Right cardiac atrium (tissue), 5 donors: ENCODE results near the gene NANOS2. TPM values are rescaled to one million over a fixed set of nuclear protein-coding genes. Genes with fewer than 3 reads are reported as not detected.
"Not testable (repeated sequence)": the region's sequence is repeated elsewhere in the genome, so short reads cannot be mapped to it uniquely, and the experiment has no call there.

Experiments used
- ATAC-seq, 2 donors: fragments of 200-7000 bp; cut with Tn5 transposase; one replicate each; pipeline versions ENCODE4 v1.8.0 to v1.9.1; 2020; ENCODE audit warnings: moderate library complexity in 2 of 2, mild to moderate bottlenecking in 1 of 2
- DNase-seq, 3 donors: peaks; one replicate each; pipeline ENCODE4 v3.0.0-alpha.2; 2020
- H3K27ac ChIP-seq: one replicate; pipeline ENCODE4 v1.5.1; 2013; ENCODE audit warnings: mild to moderate bottlenecking, low read length, control low read depth, moderate library complexity
- H3K27me3 ChIP-seq: one replicate; pipeline ENCODE4 v1.6.1; 2013; ENCODE audit not compliant: control insufficient read depth, insufficient read depth
- H3K4me1 ChIP-seq: one replicate; pipeline ENCODE4 v1.6.1; 2013; ENCODE audit warnings: low read length; ENCODE audit not compliant: control insufficient read depth, insufficient read depth
- H3K4me3 ChIP-seq: one replicate; pipeline ENCODE4 v1.5.1; 2013; ENCODE audit warnings: low read length, control low read depth
- H3K9me3 ChIP-seq: one replicate; pipeline ENCODE4 v1.6.1; 2013; ENCODE audit warnings: low read length; ENCODE audit not compliant: control insufficient read depth
- WGBS: extraction: QIAGEN DNeasy Blood & Tissue Kit; methylation state at CpG from one replicate; pipeline ENCODE4 v1.1.7; 2013; 5-methylcytosine and 5-hydroxymethylcytosine counted together
- intact Hi-C, 4 donors: fragments of 100-400 bp; cut with DNase I; formaldehyde crosslinking; loops; one replicate each; pipeline versions ENCODE4 v1.11.0 to v1.14.0; 2022 to 2023
- polyA plus RNA-seq: library from polyadenylated mRNA; stranded (reverse); fragments of 200-250 nt; gene quantifications from one replicate; pipeline ENCODE4 v1.2.3, GENCODE V29; 2013
- total RNA-seq, 4 donors: library from RNA; stranded (reverse); fragmentation: NEBNext Ultra II Directional; extraction: Animal tissue kit (Norgen Biotek cat#: 25700); gene quantifications; one replicate each; pipeline ENCODE4 v1.2.1, GENCODE V29; 2021
- donor health status: healthy with polysubstance abuse.
- donor health status: DM: no; HTN: yes; CAD: no.
- donor health status: DM: no; HTN: no; CAD: no.
- donor health status: DM: no; HTN: yes; CAD: no; lungs with severe emphysema.
- donor health status: DM: yes; HTN: yes; CAD: no.

The NANOS2 gene
- total and polyA plus RNA-seq, 5 donors: not detected

DNA sequence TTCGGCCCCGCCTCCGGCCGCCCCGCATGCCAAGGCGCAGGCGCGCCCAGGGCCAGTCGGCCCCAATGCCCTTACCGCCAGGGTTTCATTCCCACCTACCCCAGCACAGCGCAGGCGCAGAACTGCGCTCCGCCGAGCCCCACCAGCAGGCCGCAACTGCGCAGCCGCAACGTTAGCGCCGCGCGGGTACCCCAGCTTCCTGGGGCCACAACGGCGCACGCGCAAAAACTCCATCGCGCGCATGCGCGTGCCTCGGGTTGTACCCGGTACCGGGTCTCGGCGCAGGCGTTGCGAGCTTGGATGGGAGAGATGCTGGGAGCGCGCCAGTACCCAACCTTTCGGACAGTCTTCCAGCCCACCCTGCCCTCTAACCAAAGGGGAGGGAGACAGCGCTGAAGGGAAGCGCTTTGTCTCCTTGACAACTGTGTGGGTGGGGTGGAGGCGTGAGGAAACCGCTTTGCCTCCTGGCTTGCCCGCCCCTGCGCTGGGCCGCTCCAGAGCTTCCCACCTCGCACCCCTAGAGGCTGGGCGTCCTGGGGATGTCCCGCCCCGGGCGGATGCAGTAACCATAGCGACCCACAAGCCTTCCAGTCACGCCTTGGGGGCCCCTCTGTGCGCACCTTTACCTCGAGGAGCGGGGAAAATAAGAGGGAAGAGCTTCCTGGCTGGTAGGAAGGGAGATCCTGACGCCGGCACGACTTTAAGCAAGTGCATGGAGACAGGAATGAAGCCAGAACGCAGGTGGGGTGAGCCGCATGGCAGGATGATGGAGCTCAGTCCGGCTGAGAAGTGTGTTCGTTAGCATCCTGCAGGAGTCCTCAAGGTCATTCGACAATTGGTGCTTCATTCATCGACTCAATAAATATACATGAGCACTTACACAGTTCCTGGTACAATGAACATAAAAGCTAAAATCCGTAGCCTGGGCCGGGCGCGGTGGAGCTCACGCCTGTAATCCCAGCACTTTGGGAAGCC lies 11.6 kb downstream of the NANOS2 start:
- Histone ChIP-seq H3K27me3 (no peaks in the 10 kb centered on the region), H3K4me1 (peaks cover 4% of the 10 kb centered on the region), H3K4me3 (peak overlapping the region; percentile 91), H3K27ac (peak overlapping the region; percentile 48), H3K9me3 (no peaks in the 10 kb centered on the region)
- ATAC-seq: peak; percentile 96 to 97
- intact Hi-C loops: loop anchor here in 1 of 4 donors (10.0 kb wide), 1 partner anchor 92 kb away; the partner anchor contains the start of gene CCDC61
- 1% methylated on average over 72 of the region's 73 CpGs for WGBS
- DNase-seq: peak; percentile 99 to 100 (median 99)

DNA sequence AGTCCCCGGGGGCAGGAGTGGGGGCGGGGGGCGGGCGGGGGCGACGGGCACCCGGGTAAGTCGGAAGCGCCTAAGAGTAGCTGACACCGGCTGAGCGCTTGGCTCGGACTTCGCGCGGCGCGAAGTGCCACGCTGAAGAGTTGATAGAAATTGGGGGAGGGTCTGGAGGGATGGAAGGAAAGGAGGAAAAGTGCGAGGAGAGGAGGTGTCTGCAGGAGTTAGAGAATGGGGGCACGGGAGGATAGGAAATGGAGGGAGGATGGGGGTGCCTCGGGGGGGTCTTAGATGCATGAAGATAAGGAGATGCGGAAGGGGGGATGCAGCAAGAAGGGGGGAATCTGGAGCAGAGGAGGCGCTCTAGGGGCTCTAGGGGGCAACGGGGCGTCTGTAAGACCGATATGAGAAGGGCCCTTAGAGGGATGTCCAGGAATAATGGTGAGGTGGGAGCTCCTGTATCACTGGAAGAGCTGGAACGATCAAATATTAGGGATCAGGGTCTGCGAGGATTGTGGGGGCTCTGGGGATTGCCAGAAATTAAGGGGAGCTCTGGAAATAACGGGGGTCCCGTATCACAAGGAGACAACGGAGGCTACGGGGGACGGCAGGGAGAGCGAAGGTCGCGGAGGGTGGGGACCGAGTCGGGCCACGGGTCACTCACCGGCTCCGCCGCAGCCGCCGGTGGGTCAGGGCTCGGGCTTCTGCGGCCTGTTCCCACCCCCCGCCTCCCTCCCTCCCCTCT lies 12.5 kb downstream of the NANOS2 start, which contains the start of gene MYPOP:
TSS of gene MYPOP (minus strand) at position 702 of the 739 bp plus-strand sequence. CDS start 840 bp downstream, outside the sequence.
- peak within 1 kb of the TSS; percentile 91 for H3K4me3 ChIP-seq
- no peaks in the 10 kb centered on the region for H3K27me3 ChIP-seq
- WGBS: under 1% methylated on average over 40 of the region's 47 CpGs
- ATAC-seq (no peak), DNase-seq (peak in 2 of 3 donors; percentile 62 to 64)
- no peaks in the 10 kb centered on the region for H3K9me3 ChIP-seq
- peaks cover 4% of the 10 kb centered on the region for H3K4me1 ChIP-seq
- H3K27ac ChIP-seq: peak within 1 kb of the TSS; percentile 68
- intact Hi-C loops: loop anchor here in 1 of 4 donors (10.0 kb wide), 1 partner anchor 93 kb away; the partner anchor contains the start of gene CCDC61

DNA sequence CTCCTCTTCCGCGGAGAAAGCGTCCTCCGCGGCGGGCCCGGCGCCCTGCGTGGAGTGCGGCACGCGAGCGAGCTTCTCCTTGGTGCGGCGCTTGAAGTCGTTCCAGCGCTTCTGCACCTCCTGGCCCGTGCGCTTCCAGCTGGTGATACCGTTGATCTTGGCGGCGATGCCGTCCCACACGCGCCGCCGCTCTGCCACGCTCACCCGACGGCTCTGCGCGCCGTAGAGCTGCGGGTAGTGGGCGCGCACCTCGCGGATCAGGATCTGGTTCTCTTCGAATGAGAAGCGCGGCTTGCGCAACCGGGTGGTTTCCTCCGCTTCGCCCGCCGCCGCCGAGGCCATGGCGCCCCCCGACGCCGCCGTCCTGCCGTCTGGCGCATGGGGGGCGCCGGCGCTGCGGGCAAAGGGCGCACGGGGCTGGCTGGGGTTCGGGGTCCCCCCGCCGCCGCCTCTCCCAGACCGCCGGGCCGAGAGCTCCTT lies 13.1 kb downstream of the NANOS2 start:
- Histone ChIP-seq H3K27me3 (no peaks in the 10 kb centered on the region), H3K9me3 (no peaks in the 10 kb centered on the region), H3K27ac (no peak overlapping the region), H3K4me3 (peak overlapping the region; percentile 91), H3K4me1 (peaks cover 4% of the 10 kb centered on the region)
- 10% methylated on average over 69 of the region's 69 CpGs for WGBS
- ATAC-seq (no peak), DNase-seq (peak; percentile 59 to 80 (median 80))
- intact Hi-C loops: loop anchor here in 1 of 4 donors (10.0 kb wide), 1 partner anchor 93 kb away; the partner anchor contains the start of gene CCDC61

DNA sequence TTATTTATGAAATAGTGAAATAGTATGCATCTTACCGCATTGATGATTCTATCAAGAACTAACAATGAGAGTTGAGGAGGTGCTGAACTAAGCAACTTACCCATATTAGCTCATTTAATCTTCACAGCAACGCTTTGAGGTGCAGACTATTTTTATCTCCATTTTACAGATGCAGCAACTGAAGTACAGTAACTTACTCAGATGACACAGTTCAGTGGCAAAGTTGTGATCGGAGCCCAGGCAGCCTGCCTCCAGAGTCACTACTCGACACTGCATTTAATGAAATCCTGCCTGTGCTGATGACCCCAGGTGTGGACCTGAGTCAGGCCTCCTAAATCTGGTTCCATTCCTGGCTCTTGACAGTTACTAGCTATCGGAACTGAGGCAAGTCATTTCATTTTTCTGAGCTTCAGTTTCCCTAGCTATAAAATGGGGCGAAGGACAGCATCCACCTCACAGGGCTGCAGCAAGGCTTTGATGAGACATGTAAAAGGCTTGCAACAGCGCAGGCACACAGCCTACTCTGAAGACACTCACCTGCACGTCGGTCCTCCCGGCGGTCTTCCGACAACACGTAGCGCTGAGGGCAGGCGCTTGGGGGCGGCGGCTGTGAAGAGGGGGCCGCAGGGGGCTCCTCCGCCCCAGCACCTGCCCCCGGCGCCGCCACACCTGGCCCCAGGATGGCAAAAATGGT lies 13.7 kb downstream of the NANOS2 start:
- Histone ChIP-seq H3K4me3 (peak overlapping the region; percentile 91), H3K4me1 (peaks cover 4% of the 10 kb centered on the region), H3K27ac (no peak overlapping the region), H3K27me3 (no peaks in the 10 kb centered on the region), H3K9me3 (no peaks in the 10 kb centered on the region)
- intact Hi-C loops: loop anchor here in 1 of 4 donors (10.0 kb wide), 1 partner anchor 94 kb away; the partner anchor contains the start of gene CCDC61
- DNase-seq (peak in 2 of 3 donors; percentile 6 to 21), ATAC-seq (no peak)
- WGBS: 60% methylated on average over 22 of the region's 22 CpGs

DNA sequence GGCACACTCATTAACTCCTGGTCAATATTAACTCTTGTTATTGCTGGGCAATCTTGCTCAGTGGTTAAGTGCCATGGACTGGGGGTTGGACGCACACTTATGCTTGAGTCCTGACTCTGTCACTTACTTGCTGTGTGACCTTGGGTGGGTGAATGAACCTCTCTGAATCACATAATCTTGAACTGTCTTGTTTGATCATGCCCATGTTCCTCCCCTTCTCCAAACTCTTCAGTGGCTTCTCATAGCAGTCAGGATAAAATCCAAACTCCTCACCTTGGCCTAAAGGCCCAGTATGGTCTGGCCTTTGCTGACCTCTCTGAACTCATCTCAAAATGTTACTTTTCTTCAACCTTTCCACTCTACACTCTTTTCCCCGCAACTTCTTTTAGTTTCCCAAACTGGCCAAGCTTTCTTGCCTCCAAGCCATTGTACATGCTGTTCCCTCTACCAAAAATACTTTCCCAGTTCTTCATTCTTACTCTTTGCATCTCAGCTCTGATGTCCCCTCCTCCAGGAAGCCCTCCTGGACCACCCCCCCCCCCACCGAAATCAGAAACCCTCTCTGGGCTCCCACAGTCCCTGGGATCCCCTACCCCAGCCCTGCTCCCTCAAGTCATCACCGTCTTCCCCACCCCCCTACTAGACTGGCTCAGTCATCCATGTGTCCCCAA lies 14.5 kb downstream of the NANOS2 start:
- DNase-seq: peak in 2 of 3 donors; percentile 3 to 20
- peaks cover 4% of the 10 kb centered on the region for H3K4me1 ChIP-seq
- no peak overlapping the region for H3K4me3 ChIP-seq
- H3K27ac ChIP-seq: no peak overlapping the region
- intact Hi-C loops: loop anchor here in 1 of 4 donors (10.0 kb wide), 1 partner anchor 95 kb away; the partner anchor contains the start of gene CCDC61
- ATAC-seq: no peak
- no peaks in the 10 kb centered on the region for H3K9me3 ChIP-seq
- WGBS: 94% methylated on average over 4 of the region's 4 CpGs
- H3K27me3 ChIP-seq: no peaks in the 10 kb centered on the region

DNA sequence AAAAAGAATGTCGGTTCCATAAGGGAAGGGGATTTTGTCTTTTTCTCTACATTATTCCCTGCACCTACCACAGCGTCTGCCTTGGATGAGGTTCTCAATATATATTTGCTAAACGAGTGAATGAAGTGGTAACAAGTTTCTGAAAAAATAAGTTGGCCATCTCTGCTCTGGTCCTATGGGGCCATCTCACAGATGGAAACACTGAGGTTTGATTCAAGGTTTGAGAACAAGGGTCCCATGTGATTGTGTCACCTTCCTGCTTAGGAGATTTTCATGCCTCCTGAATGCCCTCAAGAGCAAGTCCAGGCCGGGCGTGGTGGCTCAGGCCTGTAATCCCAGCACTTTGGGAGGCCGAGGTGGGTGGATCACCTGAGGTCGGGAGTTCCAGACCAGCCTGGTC lies 15.3 kb downstream of the NANOS2 start:
- intact Hi-C loops: no loop called here
- no peaks in the 10 kb centered on the region for H3K27me3 ChIP-seq
- peaks cover 4% of the 10 kb centered on the region for H3K4me1 ChIP-seq
- H3K4me3 ChIP-seq: no peak overlapping the region
- no peak for ATAC-seq
- no peak overlapping the region for H3K27ac ChIP-seq
- 97% methylated on average over 7 of the region's 7 CpGs for WGBS
- DNase-seq: peak in 2 of 3 donors; percentile 11 to 22
- no peaks in the 10 kb centered on the region for H3K9me3 ChIP-seq

DNA sequence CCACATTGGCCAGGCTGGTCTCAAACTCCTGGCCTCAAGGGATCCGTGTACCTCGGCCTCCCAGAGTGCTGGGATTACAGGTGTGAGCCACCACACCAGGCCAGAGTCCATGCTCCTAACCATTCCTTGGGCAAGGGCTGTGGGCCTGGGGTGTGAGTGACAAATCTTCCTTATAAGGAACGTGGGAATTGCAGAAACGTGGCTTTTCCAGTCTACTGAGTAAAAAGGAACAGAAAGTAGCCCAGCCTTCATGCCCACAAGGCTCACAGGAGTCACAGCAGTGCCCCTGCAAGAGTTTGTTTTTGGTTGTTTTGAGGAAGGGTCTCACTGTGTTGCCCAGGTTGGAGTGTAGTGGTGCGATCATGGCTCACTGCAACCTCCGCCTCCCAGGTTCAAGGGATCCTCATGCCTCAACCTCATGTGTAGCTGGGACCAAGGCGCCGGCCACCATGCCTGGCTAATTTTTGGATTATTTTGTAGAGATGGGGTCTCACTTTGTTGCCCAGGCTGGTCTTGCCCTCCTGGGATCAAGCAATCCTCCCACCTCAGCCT lies 17.2 kb downstream of the NANOS2 start:
- H3K4me1 ChIP-seq: peaks cover 4% of the 10 kb centered on the region
- H3K27me3 ChIP-seq: no peaks in the 10 kb centered on the region
- H3K27ac ChIP-seq: no peak overlapping the region
- H3K4me3 ChIP-seq: no peak overlapping the region
- intact Hi-C loops: no loop called here
- DNase-seq: peak in 2 of 3 donors; percentile 14 to 21
- H3K9me3 ChIP-seq: no peaks in the 10 kb centered on the region
- no peak for ATAC-seq
- 90% methylated on average over 8 of the region's 8 CpGs for WGBS

DNA sequence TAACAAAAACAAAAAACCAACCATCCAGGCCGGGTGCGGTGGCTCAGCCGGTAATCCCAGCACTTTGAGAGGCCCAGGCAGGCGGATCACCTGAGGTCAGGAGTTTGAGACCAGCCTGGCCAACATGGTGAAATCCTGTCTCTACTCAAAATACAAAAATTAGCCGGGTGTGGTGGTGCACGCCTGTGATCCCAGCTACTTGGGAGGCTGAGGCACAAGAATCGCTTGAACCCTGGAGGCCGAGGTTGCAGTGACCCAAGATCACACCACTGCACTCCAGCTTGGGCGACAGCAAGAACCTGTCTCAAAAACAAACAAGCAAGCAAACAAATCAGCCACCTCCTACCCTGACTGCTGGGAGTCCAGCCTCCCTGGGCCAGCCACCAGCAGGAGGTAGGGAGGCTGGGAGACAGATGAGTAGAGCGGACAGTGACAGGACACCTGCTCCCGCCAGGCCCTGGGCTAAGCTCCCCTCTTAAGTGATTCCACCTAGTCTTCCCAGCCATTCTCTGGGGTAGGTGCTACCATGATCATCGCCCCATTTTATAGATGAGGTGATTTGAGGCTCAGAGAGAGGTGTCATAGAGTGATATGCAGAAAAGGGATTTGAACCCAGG lies 18.5 kb downstream of the NANOS2 start:
- H3K27ac ChIP-seq, H3K4me3 ChIP-seq, H3K27me3 ChIP-seq, H3K4me1 ChIP-seq, H3K9me3 ChIP-seq, intact Hi-C loops, ATAC-seq: not testable (repeated sequence)
- peak in 1 of 3 donors; percentile 7 for DNase-seq
- WGBS: 95% methylated on average over 12 of the region's 12 CpGs

DNA sequence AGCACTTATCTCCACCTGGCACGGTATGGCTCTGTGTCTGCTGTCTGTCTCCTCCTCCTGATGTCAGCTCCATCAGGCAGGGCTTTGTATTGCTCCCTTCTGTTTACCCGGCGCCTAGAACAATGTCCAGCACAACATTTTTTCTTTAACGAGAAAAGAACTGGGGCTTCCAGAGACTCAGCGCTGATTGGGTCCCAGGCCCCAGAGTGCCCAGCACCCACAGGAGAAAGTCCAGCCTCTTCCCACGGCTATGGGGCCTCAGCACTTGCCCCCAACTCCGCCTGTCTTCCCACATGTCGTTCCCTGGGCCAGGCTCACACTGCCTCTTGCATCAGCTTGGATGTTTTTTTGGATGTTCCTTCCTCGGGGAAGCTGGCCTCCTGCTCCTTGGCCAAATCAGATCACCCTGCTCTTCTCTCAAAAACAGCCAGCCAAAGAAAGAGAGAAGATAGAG lies 19.0 kb downstream of the NANOS2 start:
- WGBS: 81% methylated on average over 9 of the region's 9 CpGs
- Histone ChIP-seq H3K4me3 (no peak overlapping the region), H3K9me3 (no peaks in the 10 kb centered on the region), H3K27ac (no peak overlapping the region), H3K27me3 (no peaks in the 10 kb centered on the region), H3K4me1 (peaks cover 2% of the 10 kb centered on the region)
- ATAC-seq (no peak), DNase-seq (peak in 1 of 3 donors; percentile 12)
- intact Hi-C loops: no loop called here
